SK-N-SH treated with all-trans-retinoic acid at 6 μM for 48 hours (cell line): Measurements from ENCODE around the gene EHBP1.

Source experiments
- CSRNP3 ChIP-seq: fragments of 250-450 bp; sonication (Bioruptor Pico); IDR thresholded peaks from 2 replicates; pipeline ENCODE4 v1.5.1; 2021; ENCODE audit warnings: mild to moderate bottlenecking, moderate library complexity
- ESRRG ChIP-seq: fragments of 250-450 bp; sonication (Bioruptor Pico); IDR thresholded peaks from 2 replicates; pipeline ENCODE4 v1.6.1; 2021; ENCODE audit warnings: mild to moderate bottlenecking
- GLIS3 ChIP-seq: fragments of 250-450 bp; sonication (Bioruptor Pico); IDR thresholded peaks from 2 replicates; pipeline ENCODE4 v1.5.0; 2020; ENCODE audit warnings: mild to moderate bottlenecking, moderate library complexity
- PATZ1 ChIP-seq: fragments of 250-450 bp; sonication (Bioruptor Pico); IDR thresholded peaks from 2 replicates; pipeline ENCODE4 v1.8.0; 2020; ENCODE audit warnings: mild to moderate bottlenecking, moderate library complexity, borderline replicate concordance
- POU6F1 ChIP-seq: fragments of 250-450 bp; sonication (Bioruptor Pico); IDR thresholded peaks from 2 replicates; pipeline ENCODE4 v1.8.0; 2021; ENCODE audit warnings: low read depth, mild to moderate bottlenecking, moderate library complexity, borderline replicate concordance
- PPARA ChIP-seq: fragments of 250-450 bp; sonication (Bioruptor Pico); IDR thresholded peaks from 2 replicates; pipeline ENCODE4 v1.5.0; 2020; ENCODE audit warnings: mild to moderate bottlenecking, borderline replicate concordance
- RARB ChIP-seq: fragments of 250-450 bp; sonication (Bioruptor Pico); IDR thresholded peaks from 2 replicates; pipeline ENCODE4 v1.8.0; 2021; ENCODE audit warnings: mild to moderate bottlenecking, moderate library complexity
- TSHZ2 ChIP-seq: fragments of 250-450 bp; sonication (Bioruptor Pico); IDR thresholded peaks from 2 replicates; pipeline ENCODE4 v1.5.0; 2020; ENCODE audit warnings: mild to moderate bottlenecking, moderate library complexity
- ZFP3 ChIP-seq: fragments of 250-450 bp; sonication (Bioruptor Pico); IDR thresholded peaks from 2 replicates; pipeline ENCODE4 v1.5.0; 2020; ENCODE audit warnings: mild to moderate bottlenecking, moderate library complexity
- ZFP30 ChIP-seq: fragments of 450-650 bp; formaldehyde crosslinking; IDR thresholded peaks from 2 replicates; pipeline ENCODE4 v1.5.0; 2022; ENCODE audit warnings: mild to moderate bottlenecking, moderate library complexity
- TF ChIP-seq, protein P1 (sequence below): fragments of 250-450 bp; sonication (Bioruptor Pico); IDR thresholded peaks from 2 replicates; pipeline ENCODE4 v1.5.1; 2020; ENCODE audit warnings: low read depth, mild to moderate bottlenecking, moderate library complexity

- TF ChIP-seq PATZ1 (CRISPR knock-in tag): no peak
- TF ChIP-seq POU6F1 (CRISPR knock-in tag): no peak
- no peak for TF ChIP-seq ZFP30
- TF ChIP-seq CSRNP3 (CRISPR knock-in tag): no peak
- TF ChIP-seq, protein P1, sequence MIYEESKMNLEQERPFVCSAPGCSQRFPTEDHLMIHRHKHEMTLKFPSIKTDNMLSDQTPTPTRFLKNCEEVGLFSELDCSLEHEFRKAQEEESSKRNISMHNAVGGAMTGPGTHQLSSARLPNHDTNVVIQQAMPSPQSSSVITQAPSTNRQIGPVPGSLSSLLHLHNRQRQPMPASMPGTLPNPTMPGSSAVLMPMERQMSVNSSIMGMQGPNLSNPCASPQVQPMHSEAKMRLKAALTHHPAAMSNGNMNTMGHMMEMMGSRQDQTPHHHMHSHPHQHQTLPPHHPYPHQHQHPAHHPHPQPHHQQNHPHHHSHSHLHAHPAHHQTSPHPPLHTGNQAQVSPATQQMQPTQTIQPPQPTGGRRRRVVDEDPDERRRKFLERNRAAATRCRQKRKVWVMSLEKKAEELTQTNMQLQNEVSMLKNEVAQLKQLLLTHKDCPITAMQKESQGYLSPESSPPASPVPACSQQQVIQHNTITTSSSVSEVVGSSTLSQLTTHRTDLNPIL (CRISPR knock-in tag): no peak
- no peak for TF ChIP-seq ZFP3
- no peak for TF ChIP-seq GLIS3 (CRISPR knock-in tag)
- no peak for TF ChIP-seq ESRRG
- TF ChIP-seq PPARA (CRISPR knock-in tag): no peak
- TF ChIP-seq TSHZ2 (CRISPR knock-in tag): no peak
- TF ChIP-seq RARB (CRISPR knock-in tag): no peak
Measured at GRCh38 chr2:62822549-62822948, 117.0 kb downstream of the EHBP1 start.
